GM13976 (cell line): Measurements from ENCODE around the gene CDKL5.

Experiments
- DNase-seq: peaks from one replicate; pipeline ENCODE4 v3.0.0; 2012; ENCODE audit warnings: low spot score
- CTCF ChIP-seq: IDR thresholded peaks from 2 replicates; pipeline ENCODE4 v1.5.1; 2012; ENCODE audit warnings: borderline replicate concordance, mild to moderate bottlenecking; ENCODE audit not compliant: insufficient read depth; ENCODE audit errors: extremely low read depth, missing control alignments, control extremely low read depth
- in situ Hi-C: fragments of 300-500 bp; cut with MboI; formaldehyde crosslinking; loops from one replicate; pipeline ENCODE4 v1.12.0; 2022; ENCODE audit warnings: low sequenced_read_pairs, mixed read lengths, inconsistent platforms; ENCODE audit not compliant: unreplicated experiment

Gene CDKL5

DNA sequence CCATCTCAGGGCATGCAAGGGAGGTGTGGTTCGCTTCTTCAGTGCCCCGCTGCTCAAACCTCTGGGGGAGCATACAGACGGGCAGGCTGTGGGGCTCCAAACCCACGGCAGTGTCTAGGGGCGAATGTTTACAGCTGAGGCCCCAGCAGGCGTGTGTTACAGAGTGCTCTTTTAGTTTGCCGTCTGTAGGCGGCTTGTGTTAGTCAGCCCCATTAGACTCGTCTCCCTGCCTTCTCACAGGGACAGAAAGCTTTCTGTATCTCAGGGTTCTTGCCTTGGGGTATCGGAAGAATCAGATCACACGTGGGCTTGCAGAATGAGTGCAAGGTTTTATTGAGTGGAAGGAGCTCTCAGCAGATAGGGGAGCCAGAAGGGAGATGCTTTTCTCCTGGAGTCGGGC lies 235.9 kb downstream of the CDKL5 start:
- TF ChIP-seq CTCF = no peak
- in situ Hi-C loops = no loop called here
- no peak for DNase-seq

GRCh38 chrX:18664947-18665346 lies 239.5 kb downstream of the CDKL5 start:
- in situ Hi-C loops = no loop called here
- DNase-seq = no peak
- no peak for TF ChIP-seq CTCF

DNA sequence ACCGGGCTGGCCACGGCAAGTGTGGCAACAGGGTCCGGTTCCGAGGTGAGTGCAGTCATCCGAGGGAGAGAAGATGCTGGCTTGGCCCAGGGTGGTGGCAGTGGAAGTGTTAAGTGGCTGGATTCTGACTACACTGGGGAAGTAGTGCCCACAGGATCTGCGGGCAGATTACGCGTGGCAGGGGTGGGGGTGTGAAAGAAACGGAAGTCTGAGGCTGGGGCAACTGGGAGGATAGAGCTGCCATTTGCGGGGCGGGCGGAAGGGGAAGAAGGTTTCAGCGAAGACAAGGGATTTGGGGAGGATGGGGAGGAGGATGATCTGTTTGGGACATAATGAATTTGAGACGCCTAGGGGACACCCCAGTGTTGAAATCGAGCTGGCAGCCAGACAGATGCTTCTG lies 241.2 kb downstream of the CDKL5 start:
- no peak for TF ChIP-seq CTCF
- in situ Hi-C loops = no loop called here
- no peak for DNase-seq

DNA sequence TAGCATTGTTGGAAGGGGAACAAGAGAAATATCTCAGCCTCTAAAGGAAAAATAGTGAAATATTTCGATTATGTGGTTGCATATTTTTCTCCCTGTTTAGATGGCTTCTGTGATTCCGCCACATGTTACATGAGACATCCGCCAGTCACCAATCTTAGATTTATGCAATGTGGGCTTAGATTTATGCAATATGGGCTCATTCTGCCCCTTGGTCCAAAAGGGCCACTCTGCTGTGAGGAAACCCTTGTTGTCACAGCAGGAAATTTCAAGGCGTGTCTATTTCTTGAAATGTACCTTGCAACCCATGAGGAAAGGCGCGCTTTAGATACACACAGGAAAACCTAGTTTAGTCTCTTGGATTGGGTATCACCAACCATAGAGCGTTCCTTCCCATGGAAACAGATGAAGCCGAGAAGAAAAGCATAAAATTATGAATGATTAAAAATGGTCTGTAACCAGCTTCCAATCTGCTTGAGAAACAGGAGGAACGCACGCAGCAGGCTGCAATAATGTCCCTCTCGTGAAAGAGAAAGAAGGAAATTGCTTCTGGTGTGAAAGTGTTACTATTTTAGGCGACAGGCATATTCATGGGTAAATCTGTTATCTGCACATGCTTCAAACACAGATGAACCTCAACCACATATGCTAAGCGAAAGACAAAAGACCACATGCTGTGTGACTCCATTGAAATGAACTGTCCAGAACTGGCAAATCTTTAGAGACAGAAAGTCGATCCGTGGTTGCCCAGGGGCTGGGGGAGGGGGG lies 242.8 kb downstream of the CDKL5 start:
- no peak for TF ChIP-seq CTCF
- in situ Hi-C loops = no loop called here
- DNase-seq = peak; percentile 44

DNA sequence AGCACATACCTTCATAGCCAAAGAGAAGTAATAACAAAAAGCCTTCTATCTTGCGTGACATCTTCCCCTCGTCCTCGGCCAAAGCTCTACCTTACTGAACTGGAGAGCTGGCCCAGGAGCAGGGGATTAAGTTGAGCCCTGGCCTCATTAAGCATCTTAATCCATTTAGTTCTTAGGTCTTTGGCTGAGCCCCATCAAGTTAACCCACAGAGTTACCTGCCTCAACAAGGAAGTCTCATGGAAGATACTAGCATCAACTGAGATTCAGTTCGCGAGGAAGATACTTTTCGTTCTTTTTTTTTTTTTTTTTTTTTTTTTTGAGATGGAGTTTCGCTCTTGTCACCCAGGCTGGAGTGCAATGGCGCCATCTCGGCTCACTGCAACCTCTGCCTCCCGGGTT lies 246.6 kb downstream of the CDKL5 start, which contains the start of gene RS1:
RS1 (minus strand) TSS at position 101 of the 400 bp plus-strand sequence; CDS start at position 61, 40 bp downstream.
- in situ Hi-C loops = no loop called here
- TF ChIP-seq CTCF = no peak
- DNase-seq = no peak

- no peak for TF ChIP-seq CTCF
- in situ Hi-C loops = no loop called here
- DNase-seq = peak; percentile 33
Observed at GRCh38 chrX:18674417-18674787, 249.0 kb downstream of the CDKL5 start.
